ENCODE data around the gene LILRB5. TPM values are rescaled to one million over a fixed set of nuclear protein-coding genes. Genes with fewer than 3 reads are reported as not detected.
"Not testable (repeated sequence)": the region's sequence is repeated elsewhere in the genome, so short reads cannot be mapped to it uniquely, and the experiment has no call there.

LILRB5 gene
- 10 to 100 TPM in 1 of 10 donors, 1 to 10 TPM in 9; 6.8 to 11.2 (median 8.9) TPM for polyA plus RNA-seq (ENCODE audit: insufficient read length in 10 of 10)
- long read RNA-seq, donor 1 = 0 reads
- long read RNA-seq, donor 2, partial matches to known transcripts = 0 of 1 reads
- long read RNA-seq, donor 2, other reads (novel, unspliced or antisense) = 0 of 1 reads
- long read RNA-seq, donor 3 = 0 reads
- long read RNA-seq, donor 4 = 0 reads
- long read RNA-seq, donor 5 = 0 reads
- long read RNA-seq, donor 6, partial matches to known transcripts = 0 of 1 reads
- long read RNA-seq, donor 6, other reads (novel, unspliced or antisense) = 0 of 1 reads
- long read RNA-seq, donor 7 = 0 reads
- long read RNA-seq, donor 8 = 0 reads
- long read RNA-seq, donor 9 = 0 reads

DNA sequence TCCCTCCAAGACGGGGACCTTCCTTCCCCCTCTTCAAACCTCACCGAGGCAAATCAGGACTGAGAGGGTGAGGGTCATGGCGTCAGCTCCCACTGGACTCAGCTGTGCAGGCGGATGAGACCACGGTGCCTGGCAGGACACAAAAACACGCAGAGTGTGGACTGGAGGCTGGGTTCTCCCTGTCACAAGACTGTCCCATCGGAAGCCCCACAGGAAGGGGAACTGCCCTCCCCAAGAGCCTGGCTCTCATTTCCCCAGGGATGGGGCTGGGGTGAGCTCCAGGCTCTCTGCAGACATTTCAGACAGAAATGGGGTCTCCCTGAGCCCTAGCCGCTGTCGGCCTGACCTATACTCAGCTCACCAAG lies at the start of gene LILRB5:
LILRB5 (minus strand) TSS at position 158 of the 365 bp plus-strand sequence; CDS start at position 78, 80 bp downstream.
- no peak for DNase-seq

DNA sequence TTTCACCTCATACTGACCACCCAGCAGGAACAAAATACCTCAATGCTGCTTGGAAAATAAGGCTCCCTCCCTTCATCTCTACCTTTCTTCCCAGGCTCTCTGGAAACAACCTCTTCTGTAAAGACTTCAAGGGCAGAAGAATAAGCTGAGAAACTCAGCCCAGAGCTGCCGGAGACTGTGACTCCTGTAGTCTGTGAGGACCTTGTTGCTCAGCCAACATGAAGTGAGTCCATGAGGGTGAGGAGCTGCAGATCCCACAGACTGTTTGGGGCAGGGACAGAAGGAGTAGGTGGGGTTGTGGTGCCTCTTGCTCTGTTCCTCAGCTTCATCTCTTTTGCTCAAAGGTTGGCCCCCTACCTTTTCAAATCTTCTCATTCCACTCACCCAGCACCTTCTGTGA lies 48.1 kb upstream of the LILRB5 start:
- DNase-seq = no peak

DNA sequence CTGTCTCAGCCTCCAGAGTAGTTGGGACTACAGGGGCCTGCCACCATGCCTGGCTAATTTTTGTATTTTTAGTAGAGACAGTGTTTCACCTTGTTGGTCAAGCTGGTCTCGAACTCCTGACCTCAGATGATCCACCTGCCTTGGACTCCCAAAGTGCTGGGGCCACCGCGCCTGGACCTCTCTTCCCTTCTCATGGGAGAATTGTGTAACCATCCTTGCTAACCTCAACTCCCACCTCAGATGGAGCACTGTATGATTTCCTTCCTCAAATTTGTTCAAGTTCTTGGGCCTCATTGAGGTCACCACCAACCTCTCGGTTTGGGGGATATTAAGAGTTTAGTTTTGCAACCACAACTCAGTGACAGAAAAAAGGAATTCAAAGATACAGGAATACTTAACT lies 45.2 kb upstream of the LILRB5 start:
- DNase-seq = no peak

DNA sequence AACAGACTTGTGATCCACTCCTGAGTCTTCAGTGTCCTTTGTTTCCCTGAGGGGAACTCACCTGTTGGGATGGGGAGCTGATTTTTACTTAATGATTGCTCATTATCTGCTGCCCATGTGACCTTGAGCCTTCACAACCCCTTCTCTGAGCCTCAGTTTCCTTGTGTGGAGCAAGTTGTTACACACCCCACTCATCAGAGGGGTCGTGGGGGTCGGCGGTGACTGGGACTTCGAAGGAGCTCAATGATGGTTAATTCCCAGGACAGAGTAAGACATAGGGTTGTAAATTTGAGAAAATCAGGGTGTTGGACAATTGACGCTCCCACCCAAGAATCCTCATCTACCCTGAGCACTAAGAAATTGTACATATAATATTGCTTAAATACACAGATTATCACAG lies 42.4 kb upstream of the LILRB5 start:
- DNase-seq = no peak

DNA sequence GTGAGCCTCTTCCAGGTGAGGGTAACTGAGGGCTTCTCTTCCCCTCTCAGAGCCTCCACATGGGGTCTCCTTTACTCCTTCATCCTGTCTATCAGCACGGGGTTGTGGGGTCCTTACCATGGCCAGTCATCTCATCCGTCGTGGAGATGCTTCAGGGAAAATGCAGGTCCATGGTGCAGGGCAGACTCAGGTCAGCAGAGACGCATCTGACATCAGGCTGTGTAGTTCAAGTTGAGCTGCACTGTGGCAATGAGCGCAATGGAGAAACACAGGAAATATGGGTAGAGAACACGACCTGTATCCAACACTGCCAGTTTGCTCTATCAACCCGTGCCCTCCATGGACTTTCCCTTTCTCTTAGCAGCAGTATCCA lies 42.0 kb upstream of the LILRB5 start:
- DNase-seq = no peak

DNA sequence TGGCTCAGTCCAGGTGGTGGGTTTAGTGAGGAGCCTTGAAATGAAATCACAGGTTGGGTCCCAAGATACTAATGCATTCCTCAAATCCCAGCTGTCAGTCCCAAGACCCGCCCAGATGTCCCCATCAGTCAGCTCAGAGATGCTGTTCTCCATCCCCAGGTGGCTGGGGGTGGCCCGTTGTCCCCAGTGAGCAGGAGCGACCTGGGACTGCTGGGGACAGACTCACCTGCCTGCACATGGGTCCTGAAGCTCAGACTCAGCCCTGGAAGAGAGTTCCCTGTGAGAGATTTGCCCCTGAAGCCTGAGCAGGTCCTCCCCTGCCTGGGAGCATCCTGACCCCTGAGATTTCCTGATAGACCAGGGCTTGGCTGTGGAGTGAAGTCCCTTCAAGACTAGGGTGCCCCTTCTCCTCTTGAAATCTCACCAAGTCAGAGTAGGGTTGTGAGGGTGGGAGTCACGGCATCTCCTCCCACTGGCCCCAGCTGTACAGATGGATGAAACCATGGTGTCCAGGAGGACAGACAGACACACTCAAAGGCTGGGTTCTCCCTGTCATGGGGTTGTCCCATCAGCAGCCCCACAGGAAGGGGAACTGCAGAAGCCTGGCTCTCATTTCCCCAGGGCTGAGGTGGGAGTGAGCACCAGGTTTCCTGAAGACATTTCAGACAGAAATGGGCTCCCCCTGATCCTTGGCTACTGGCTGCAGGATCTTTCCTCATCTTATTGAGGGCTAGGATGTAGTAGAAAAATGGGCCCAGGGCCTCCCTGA lies 41.5 kb upstream of the LILRB5 start:
- no peak for DNase-seq

DNA sequence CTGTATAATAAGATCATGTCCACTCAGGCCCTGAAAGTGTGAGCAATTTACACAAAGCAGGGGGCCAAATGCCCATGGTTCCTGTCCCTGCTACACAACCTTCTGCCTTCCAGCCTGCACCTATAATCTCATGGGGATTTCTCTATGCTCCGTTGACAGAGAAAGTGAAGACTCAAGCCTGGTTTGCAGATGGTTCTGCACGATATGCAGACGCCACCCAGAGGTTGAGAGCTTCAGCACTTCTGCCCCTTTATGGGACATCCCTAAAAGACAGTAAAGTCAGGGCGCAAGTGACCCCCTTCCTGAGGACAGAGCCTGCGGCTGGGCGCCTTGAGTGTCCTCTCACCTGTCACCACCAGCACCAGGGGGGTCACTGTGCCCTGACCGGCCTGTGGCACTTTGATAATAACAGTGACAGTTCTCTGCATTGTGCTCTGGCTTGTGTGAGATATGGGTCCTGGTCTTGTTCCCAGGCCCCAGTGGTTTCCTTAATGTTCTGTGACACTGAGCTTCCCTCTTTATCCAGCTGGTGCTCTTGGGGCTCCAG lies 40.8 kb upstream of the LILRB5 start:
- no peak for DNase-seq

DNA sequence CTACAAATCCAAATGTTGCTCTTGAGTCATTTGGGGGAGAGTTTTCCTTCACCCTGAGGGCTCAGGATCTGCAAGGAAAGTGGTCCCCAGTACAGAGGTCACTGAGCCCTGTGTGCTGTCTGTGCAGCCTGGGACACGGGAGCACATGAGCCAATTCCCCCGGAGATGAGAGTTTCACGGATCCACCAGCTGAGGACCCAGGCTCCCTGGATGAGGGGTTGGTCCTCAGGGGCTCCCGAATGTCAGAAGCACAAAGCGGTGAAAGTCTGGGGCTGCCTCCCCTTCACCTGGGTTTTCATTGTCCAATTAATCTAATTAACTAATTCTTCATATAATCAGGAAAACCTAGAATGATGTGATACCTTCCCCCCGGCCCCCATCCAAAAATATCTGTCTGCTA lies 37.5 kb upstream of the LILRB5 start:
- DNase-seq = no peak

DNA sequence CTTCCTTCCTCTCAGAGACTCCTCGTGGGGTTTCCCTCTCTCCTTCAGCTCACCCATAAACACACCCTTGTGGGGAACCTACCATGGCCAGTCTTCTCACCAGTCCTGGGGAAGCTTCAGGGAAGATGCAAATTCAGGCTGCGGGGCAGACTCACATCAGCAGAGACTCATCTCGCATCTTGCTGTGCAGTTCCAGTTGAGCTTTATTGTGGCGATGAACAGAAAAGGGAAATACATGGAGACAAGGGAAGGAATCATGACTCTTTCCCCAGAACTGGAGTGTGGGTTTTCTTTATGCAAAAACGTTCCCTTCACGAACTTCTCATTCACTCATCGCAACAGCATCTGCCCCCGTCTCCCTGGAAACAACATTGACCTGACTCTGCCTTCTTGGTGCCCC lies 32.1 kb upstream of the LILRB5 start:
- not testable (repeated sequence) for DNase-seq

DNA sequence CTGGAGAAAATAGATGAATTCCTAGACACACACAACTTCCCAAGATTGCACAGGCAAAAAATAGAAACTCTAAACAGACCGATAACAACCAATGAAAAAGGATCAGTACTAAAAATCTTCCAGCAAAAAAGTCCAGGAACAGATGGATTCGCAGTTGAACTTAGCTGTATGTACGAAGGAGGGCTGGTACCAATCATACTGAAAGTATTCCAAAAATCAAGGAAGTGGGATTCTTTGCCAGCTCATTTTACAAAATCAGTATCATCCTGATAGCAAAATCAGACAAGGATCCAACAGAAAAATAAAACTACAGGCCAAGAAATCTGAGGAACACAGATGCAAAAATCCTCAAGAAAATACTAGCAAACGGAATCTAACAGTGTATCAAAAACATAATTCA lies 30.4 kb upstream of the LILRB5 start:
- DNase-seq = peak in 1 of 3 donors; percentile 27

DNA sequence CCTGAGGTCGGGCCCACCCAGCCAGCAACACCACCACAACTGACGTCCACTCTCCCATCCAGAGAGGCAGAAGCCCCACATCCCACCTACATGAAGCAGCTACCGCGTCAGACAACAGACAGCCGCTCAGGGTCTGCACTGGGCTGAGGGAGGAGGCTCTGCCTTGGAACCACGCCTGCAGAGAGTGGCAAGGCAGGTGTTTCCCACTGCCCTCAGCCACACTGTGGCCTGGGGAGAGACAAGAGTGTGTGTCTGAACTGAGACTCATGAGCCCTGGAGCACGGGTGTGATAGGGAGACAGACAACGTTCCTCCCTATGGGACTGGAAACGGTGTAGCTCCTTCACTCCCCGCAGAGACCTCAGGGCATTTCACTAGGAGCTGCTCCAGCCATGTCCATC lies 29.2 kb upstream of the LILRB5 start:
- not testable (repeated sequence) for DNase-seq

DNA sequence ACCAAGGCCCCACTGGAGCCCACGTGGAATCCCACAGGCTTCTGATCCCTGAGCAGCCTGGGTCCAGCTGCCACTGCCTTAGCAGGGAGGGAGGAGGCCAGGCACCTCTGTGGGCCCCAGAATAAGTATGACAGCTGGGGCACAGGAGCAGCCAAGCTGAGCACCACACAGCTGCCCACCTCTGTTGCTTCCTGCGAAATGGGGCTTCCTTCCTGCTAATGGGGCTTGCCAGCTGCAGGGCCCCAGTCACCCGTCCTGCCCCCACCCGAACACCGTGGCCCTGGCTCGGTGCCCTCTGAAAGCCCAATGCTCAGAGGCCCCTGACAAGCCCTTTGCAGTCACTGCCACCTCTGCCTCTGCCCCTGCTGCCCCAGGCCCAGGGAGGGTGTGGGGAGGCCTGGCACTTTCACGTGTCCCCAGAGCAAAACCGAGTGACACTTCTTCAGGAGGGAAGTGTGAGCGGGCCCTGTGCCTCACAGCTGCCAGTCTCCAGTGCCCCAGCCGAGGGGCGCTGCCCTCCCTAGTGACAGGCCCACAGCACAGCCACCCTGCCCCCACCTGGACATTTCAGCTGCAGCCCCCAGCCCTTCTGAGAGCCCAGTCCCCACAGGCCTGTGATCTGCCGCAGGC lies 28.5 kb upstream of the LILRB5 start:
- not testable (repeated sequence) for DNase-seq

DNA sequence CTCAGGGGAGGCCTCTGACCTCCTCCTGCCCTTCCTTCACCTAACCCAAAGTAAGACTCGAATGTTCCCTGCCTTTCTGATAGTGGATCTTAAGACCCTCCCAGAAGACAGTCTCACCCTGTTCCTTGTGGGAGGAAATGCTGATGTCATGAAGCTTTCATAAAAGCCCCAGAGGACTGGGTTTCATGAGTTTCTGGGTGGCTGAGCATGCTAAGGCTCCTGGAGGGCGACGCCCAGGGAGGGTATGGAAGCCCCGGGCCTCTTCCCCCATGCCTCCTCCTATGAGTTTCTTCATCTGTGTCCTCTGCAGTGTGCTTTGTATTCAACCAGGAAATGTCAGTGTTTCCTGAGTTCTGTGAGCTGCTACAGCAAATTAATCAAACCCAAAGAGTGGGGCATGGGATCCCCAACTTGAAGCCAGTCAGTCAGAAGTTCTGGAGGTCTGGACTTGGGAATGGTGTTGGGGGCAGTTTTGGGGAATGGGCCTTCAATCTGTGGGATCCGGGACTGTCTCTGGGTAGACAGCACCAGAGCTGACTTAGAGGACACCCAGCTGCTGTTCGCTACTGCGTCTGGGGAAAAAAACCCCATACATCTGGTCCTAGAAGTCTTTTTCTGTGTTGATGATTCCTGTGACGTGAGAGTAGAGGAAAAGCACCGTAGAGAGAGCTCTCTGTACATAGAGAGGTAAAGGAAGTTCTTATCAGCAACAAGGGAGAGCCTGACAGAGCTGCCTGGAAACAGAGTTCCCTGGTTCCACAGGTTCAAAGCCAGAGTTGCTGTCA lies 25.8 kb upstream of the LILRB5 start:
- no peak for DNase-seq

DNA sequence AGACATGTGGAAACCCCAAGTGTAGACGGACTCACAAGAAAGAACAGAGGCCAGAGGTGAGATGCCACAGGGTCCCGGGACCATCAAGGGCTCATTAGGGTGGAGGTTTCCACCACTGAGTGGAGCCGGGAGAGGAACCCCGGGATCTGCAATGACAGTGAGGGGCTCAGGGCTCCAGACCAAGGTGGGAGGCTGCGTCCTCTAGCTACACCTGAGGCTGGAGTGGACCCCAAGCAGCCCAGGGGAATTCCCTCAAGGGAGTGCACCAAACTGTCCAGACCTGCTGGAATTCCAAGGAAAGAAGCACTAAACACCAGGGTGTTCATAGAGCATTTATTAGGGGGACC lies 24.6 kb upstream of the LILRB5 start:
- not testable (repeated sequence) for DNase-seq

DNA sequence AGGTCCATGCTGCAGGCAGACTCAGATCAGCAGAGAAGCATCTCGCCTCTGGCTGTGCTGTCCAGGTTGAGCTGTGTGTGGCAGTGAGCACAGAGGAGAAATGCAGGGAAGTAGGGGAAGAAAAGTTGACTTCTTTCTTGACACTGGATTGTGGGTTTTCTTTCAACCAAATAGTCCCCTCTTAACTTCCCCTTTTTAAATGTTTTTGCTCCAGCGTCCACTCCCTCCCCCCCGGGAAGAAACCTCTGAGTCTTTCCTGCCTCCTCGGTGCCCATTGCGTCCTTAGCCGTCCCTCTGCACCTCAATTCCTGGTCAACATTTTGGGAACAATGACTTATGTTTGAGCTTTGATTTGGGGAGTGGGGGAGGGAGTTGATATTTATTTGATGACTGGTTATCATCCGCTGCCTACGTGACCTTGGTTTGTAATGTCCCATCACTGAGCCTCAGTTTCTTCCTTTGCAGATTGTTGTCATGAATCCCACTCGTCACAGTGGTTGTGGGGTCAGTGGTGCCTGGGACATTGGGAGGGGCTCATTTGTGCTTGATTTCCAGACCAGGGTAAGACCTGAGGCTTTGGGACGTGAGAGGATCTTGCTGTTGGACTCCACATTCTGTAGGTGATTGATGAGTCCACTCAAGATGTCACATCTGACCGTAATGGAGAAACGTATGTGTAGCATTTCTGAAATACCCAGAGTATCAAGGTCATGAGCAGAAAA lies 24.1 kb upstream of the LILRB5 start, which contains the start of gene LILRB2:
LILRB2 (minus strand) TSS at position 104 of the 722 bp plus-strand sequence. CDS start 614 bp downstream, outside the sequence.
- no peak for DNase-seq

DNA sequence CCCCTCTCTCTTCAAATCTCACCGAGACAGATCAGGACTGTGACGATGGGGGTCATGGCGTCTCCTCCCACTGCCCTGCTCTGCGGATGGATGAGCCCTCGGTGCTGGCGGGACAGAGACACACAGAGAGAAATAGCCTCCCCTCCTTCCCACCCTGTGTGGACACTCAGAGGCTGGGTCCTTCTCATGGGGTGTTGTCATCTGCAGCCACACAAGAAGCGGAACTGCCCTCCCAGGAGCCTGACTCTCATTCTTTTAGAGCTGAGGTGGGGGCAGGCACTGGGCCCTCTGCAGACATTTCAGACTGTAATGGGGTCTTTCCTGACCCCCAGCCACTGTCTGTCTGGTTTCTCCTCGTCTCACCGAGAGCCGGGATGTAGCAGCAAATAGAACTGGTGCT lies 23.4 kb upstream of the LILRB5 start:
- not testable (repeated sequence) for DNase-seq

DNA sequence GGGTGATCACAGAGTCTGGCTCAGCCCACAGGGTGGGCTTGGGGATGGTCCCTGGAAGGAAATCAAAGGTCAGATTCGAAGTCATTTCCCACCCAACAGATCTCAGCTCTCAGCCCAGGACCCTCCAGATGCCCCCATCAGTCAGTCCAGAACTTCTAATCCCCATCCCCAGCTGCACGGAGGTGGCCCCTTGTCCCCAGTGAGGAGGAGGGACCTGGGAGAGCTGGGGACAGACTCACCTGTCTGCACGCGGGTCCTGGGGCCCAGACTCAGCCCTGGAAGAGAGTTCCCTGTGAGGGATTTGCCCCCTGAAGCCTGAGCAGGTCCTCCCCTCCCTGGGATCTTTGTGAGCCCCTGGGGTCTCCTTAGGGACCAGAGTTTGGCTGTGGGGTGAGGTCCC lies 23.0 kb upstream of the LILRB5 start:
- not testable (repeated sequence) for DNase-seq

DNA sequence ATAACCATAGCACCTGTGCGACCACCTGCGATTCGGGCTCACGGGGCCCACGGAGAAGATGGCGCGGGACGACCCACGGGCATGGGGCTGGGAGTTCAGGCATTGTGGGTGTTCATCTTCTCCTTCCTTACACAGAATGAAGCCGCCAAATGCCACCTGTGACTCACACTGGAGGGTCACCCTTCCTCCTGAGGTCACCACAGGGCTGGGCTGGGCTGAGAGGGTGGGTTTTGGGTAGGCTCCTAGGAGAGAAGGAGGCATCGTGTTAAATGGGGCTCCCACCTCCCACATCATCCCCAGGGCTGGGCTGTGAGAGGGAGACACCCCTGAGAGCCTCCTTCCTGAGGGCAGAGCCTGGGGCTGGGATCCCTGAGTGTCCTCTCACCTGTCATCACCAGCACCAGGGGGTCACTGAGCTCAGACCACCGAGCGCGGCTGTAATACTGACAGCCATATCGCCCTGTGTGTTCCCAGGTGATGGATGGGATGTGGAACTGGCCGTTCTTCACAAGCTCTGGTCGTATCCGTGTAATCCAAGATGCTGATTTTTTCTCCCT lies 22.4 kb upstream of the LILRB5 start:
- no peak for DNase-seq

DNA sequence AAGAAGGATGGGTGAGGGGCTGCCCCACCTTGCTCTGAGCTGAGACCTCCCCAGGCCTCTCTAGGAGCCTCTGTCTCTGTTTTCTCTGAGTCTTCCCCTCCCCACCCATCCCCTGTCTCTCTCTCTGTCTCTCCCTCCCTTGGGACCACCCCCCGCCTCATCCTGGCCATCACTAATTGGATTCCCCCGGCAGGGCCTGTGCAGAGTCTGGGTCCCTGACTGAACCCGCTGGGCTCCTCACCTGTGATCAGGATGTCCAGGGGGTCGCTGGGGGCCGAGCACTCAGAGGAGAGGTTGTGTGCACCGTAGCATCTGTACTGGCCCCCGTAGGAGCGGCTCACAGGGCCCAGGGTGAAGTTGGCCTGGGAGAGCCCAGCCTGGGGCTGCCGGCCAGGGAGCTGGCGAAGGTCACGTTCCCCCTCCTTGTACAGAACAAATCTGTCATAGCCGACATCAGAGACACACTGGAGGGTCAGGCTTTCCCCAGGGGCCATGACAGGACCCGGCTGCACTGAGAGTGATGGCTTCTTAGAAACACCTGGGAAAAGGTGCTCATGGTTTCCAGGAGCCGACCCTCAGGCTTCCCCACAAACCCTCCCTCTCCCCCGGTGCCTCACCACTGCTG lies 21.6 kb upstream of the LILRB5 start:
- not testable (repeated sequence) for DNase-seq

DNA sequence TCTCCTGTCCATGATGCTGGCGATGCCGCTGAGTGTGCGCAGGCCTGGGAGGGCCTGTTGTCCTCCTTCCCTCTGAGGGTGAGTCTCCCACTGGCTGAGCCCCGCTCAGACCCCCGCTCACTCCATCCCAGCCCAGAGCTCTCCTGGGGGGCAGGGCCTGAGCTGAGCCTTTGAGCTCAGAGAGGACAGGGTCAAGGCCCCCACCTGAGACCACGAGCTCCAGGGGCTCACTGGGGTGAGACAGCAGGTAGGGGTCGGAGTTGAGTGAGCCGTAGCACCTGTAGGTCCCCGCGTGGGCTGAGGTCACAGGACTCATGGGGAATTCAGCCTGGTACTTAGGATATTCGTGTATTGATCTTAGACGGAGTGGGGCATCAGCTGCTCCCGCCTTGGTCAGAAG lies 21.0 kb upstream of the LILRB5 start:
- not testable (repeated sequence) for DNase-seq

Data from muscle of back (tissue), 13 donors.